Measurements from ENCODE around the gene EAF1.

DNA sequence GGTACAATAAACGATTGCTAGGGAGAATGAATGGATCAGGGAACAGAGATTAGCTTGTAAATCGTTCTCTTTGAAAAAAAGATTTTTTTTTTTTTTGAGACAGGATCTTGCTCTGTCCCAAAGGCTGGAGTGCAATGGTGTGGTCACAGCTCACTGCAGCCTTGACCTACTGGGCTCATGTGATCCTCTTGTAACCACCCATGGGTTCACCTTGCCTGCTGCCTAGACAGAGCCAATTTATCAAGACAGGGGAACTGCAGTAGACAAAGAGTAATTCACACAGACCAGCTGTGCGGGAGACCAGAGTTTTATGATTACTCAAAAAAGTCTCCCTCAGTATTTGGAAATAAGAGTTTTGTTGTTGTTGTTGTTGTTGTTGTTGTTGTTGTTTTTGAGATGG is 39.7 kb upstream of the EAF1 start:
- TF ChIP-seq BHLHE40 (IDR thresholded peaks at IDR 0.05; ENCODE audit: borderline replicate concordance) (no peak), SP1 (IDR thresholded peaks at IDR 0.05) (no peak), FOXK2 (IDR thresholded peaks at IDR 0.05) (no peak), HDGF (IDR thresholded peaks at IDR 0.05; ENCODE audit: borderline replicate concordance) (no peak), FOXM1 (IDR thresholded peaks at IDR 0.05; ENCODE audit: borderline replicate concordance) (no peak), CTBP1 (IDR thresholded peaks at IDR 0.05; ENCODE audit: borderline replicate concordance) (no peak), SUZ12 (IDR thresholded peaks at IDR 0.05) (no peak), TARDBP (IDR thresholded peaks at IDR 0.05) (no peak), ZNF384 (IDR thresholded peaks at IDR 0.05) (no peak), NFRKB (IDR thresholded peaks at IDR 0.05) (no peak)
- TF ChIP-seq, protein P1, sequence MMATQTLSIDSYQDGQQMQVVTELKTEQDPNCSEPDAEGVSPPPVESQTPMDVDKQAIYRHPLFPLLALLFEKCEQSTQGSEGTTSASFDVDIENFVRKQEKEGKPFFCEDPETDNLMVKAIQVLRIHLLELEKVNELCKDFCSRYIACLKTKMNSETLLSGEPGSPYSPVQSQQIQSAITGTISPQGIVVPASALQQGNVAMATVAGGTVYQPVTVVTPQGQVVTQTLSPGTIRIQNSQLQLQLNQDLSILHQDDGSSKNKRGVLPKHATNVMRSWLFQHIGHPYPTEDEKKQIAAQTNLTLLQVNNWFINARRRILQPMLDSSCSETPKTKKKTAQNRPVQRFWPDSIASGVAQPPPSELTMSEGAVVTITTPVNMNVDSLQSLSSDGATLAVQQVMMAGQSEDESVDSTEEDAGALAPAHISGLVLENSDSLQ (IDR thresholded peaks at IDR 0.05) = no peak

Data from HEK293T (cell line).